Colonic mucosa (tissue), 4 donors: ENCODE measurements around the gene DEPDC1B. TPM values are rescaled to one million over a fixed set of nuclear protein-coding genes. Genes with fewer than 3 reads are reported as not detected.
"Not testable (repeated sequence)": the region's sequence is repeated elsewhere in the genome, so short reads cannot be mapped to it uniquely, and the experiment has no call there.

Experiments used
- DNase-seq: peaks from one replicate; pipeline ENCODE4 v3.0.0-alpha.2; 2020
- H3K27ac ChIP-seq: fragments of 200-600 bp; one replicate; pipeline ENCODE4 v1.8.0; 2021
- H3K27me3 ChIP-seq: fragments of 200-600 bp; one replicate; pipeline ENCODE4 v1.8.0; 2021
- H3K36me3 ChIP-seq: fragments of 200-600 bp; one replicate; pipeline ENCODE4 v1.8.0; 2021
- H3K4me1 ChIP-seq: fragments of 200-600 bp; one replicate; pipeline ENCODE4 v1.8.0; 2021; ENCODE audit warnings: mild to moderate bottlenecking
- H3K4me3 ChIP-seq: fragments of 200-600 bp; one replicate; pipeline ENCODE4 v1.8.0; 2021
- H3K9ac ChIP-seq, 2 donors: one replicate each; pipeline ENCODE4 v1.7.0; 2013; ENCODE audit warnings: control low read depth in 2 of 2, low read depth in 2 of 2, low read length in 2 of 2
- H3K9me3 ChIP-seq: fragments of 200-600 bp; one replicate; pipeline ENCODE4 v1.8.0; 2021
- CTCF ChIP-seq: fragments of 200-600 bp; IDR thresholded peaks from one replicate; pipeline ENCODE4 v1.8.0; 2022; ENCODE audit warnings: antibody characterized with exemption, mild to moderate bottlenecking
- intact Hi-C: fragments of 100-400 bp; cut with DNase I; formaldehyde crosslinking; loops from one replicate; pipeline ENCODE4 v1.14.1; 2022
- total RNA-seq, 2 donors: library from RNA; stranded (reverse); fragmentation: NEBNext Ultra II Directional in 1 of 2; extraction: Animal tissue kit (Norgen Biotek cat#: 25700) in 1 of 2; gene quantifications; one replicate each; pipeline ENCODE4 v1.2.1, GENCODE V29; 2021
- donor health status: healthy.
- donor health status: DM: no; HTN: no; CAD: no.
- donor health status: DM: no; HTN: no; CAD: no.

The DEPDC1B gene
- total RNA-seq, 2 donors from 2014 or later, result 8.4 to 25.1 TPM

- intact Hi-C loops, result no loop called here
- Histone ChIP-seq H3K27ac (no peak overlapping the region), H3K27me3 (no peaks in the 10 kb centered on the region), H3K4me3 (no peak overlapping the region), H3K36me3 (no peaks in the 10 kb centered on the region), H3K9me3 (no peaks in the 10 kb centered on the region), H3K4me1 (no peaks in the 10 kb centered on the region), H3K9ac (no peak overlapping the region)
- no peak for TF ChIP-seq CTCF
- no peak for DNase-seq
These were observed 18.4 kb upstream of the DEPDC1B start for GRCh38 chr5:60718166-60718892.

DNA sequence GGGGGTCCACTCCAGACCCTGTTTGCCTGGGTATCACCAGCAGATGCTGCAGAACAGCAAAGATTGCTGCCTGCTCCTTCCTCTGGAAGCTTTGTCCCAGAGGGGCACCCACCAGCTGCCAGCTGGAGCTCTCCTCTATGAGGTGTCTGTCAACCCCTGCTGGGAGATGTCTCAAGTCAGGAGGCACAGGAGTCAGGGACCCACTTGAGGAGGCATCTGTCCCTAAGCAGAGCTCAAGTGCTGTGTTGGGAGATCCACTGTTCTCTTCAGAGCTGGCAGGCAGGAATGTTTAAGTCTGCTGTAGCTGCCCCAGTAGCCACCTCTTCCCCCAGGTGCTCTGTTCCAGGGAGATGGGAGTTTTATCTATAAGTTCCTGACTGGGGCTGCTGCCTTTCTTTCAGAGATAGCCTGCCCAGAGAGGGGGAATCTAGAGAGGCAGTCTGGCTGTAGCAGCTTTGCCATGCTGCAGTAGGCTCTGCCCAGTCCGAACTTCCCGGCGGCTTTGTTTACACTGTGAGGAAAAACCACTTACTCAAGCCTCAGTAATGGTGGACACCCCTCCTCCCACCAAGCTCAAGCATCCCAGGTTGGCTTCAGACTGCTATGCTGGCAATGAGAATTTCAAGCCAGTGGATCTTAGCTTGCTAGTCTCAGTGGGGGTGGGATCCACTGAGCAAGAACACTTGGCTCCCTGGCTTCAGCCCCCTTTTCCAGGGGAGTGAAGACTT lies 15.4 kb upstream of the DEPDC1B start:
- H3K27ac ChIP-seq, H3K4me1 ChIP-seq, intact Hi-C loops: not testable (repeated sequence)

GRCh38 chr5:60712950-60713349 lies 13.0 kb upstream of the DEPDC1B start:
- H3K4me3 ChIP-seq, result no peak overlapping the region
- no peaks in the 10 kb centered on the region for H3K4me1 ChIP-seq
- no peaks in the 10 kb centered on the region for H3K27me3 ChIP-seq
- H3K36me3 ChIP-seq, result no peaks in the 10 kb centered on the region
- H3K9me3 ChIP-seq, result no peaks in the 10 kb centered on the region
- H3K27ac ChIP-seq, result no peak overlapping the region
- no peak overlapping the region for H3K9ac ChIP-seq
- intact Hi-C loops, result no loop called here
- DNase-seq, result no peak
- no peak for TF ChIP-seq CTCF

More for the DNA sequence above, 15.4 kb upstream of the DEPDC1B start:
- not testable (repeated sequence) for H3K9me3 ChIP-seq, H3K36me3 ChIP-seq, H3K27me3 ChIP-seq, H3K4me3 ChIP-seq, H3K9ac ChIP-seq, DNase-seq

DNA sequence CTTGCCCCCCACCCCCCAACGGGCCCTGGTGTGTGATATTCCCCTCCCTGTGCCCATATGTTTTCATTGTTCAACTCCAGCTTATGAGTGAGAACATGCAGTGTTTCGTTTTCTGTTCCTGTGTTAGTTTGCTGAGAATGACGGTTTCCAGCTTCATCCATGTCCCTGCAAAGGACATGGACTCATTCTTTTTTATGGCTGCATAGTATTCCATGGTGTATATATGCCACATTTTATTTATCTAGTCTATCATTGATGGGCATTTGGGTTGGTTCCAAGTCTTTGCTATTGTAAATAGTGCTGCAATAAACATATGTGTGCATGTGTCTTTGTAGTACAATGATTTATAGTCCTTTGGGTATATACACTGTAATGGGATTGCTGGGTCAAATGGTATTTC lies 11.9 kb upstream of the DEPDC1B start:
- DNase-seq, H3K9ac ChIP-seq, H3K9me3 ChIP-seq, H3K4me1 ChIP-seq, H3K27me3 ChIP-seq, intact Hi-C loops, H3K36me3 ChIP-seq, H3K27ac ChIP-seq, H3K4me3 ChIP-seq: not testable (repeated sequence)

GRCh38 chr5:60710362-60710761 lies 10.4 kb upstream of the DEPDC1B start:
- Histone ChIP-seq H3K9ac (no peak overlapping the region), H3K27ac (no peak overlapping the region), H3K4me3 (no peak overlapping the region), H3K27me3 (no peaks in the 10 kb centered on the region), H3K9me3 (no peaks in the 10 kb centered on the region), H3K36me3 (no peaks in the 10 kb centered on the region), H3K4me1 (no peaks in the 10 kb centered on the region)
- DNase-seq, result no peak
- no peak for TF ChIP-seq CTCF
- intact Hi-C loops, result no loop called here

GRCh38 chr5:60705144-60705543 lies 5.2 kb upstream of the DEPDC1B start:
- intact Hi-C loops, result no loop called here
- no peaks in the 10 kb centered on the region for H3K27me3 ChIP-seq
- H3K27ac ChIP-seq, result no peak overlapping the region
- no peak for DNase-seq
- TF ChIP-seq CTCF, result no peak
- H3K4me3 ChIP-seq, result no peak overlapping the region
- H3K9ac ChIP-seq, result no peak overlapping the region
- no peaks in the 10 kb centered on the region for H3K36me3 ChIP-seq
- H3K9me3 ChIP-seq, result no peaks in the 10 kb centered on the region
- H3K4me1 ChIP-seq, result no peaks in the 10 kb centered on the region
